A673 (cell line): ENCODE data around the gene HBS1L. TPM values are rescaled to one million over a fixed set of nuclear protein-coding genes. Genes with fewer than 3 reads are reported as not detected.

Experiments
- BruUV-seq: library from RNA; stranded (reverse); fragments of 400-500 nt; replicated peaks from 2 replicates; lab custom pipeline; 2021; lab: Mats Ljungman, UMichigan
- CTCF ChIA-PET: fragments of 300-600 bp; sonication (Branson Sonifier 250); formaldehyde crosslinking; loops from one replicate; lab custom pipeline; 2022; ENCODE audit warnings: antibody characterized with exemption; lab: Charles Lee
- POLR2A ChIA-PET: fragments of 300-600 bp; sonication (Branson Sonifier 250); formaldehyde crosslinking; loops from one replicate; lab custom pipeline; 2022; ENCODE audit warnings: antibody characterized with exemption; ENCODE audit not compliant: low non-redundant PET; lab: Charles Lee
- DNase-seq: peaks from one replicate; pipeline ENCODE4 v3.0.0-alpha.2; 2015; ENCODE audit warnings: low spot score
- H3K27ac ChIP-seq: fragments of 200-600 bp; sonication (generic); 2 replicates; pipeline ENCODE4 v1.5.1; 2016; ENCODE audit warnings: mixed run types, low read depth, mild to moderate bottlenecking, mixed read lengths, antibody characterized with exemption, low read length; ENCODE audit not compliant: poor library complexity, severe bottlenecking
- H3K27me3 ChIP-seq: fragments of 200-600 bp; sonication (generic); replicated peaks from 2 replicates; pipeline ENCODE4 v1.6.1; 2017; ENCODE audit warnings: mixed run types, low read depth, mild to moderate bottlenecking, mixed read lengths, antibody characterized with exemption, low read length; ENCODE audit not compliant: insufficient read depth, poor library complexity
- H3K36me3 ChIP-seq: fragments of 200-600 bp; sonication (generic); 2 replicates; pipeline ENCODE4 v1.6.1; 2016; ENCODE audit warnings: mixed run types, mild to moderate bottlenecking, mixed read lengths, antibody characterized with exemption, low read length; ENCODE audit not compliant: insufficient read depth, poor library complexity, severe bottlenecking
- H3K4me1 ChIP-seq: fragments of 200-600 bp; sonication (generic); 2 replicates; pipeline ENCODE4 v1.6.1; 2017; ENCODE audit warnings: mixed run types, mild to moderate bottlenecking, mixed read lengths, antibody characterized with exemption, low read length; ENCODE audit not compliant: insufficient read depth, poor library complexity, severe bottlenecking
- H3K4me3 ChIP-seq: fragments of 200-600 bp; sonication (generic); 2 replicates; pipeline ENCODE4 v1.5.1; 2016; ENCODE audit warnings: low read depth, mixed run types, mild to moderate bottlenecking, mixed read lengths, low read length; ENCODE audit not compliant: poor library complexity, severe bottlenecking
- H3K9me3 ChIP-seq: fragments of 200-600 bp; sonication (generic); 2 replicates; pipeline ENCODE4 v1.6.1; 2016; ENCODE audit warnings: mixed run types, low read depth, mild to moderate bottlenecking, mixed read lengths, antibody characterized with exemption, low read length; ENCODE audit not compliant: poor library complexity, severe bottlenecking
- EZH2 ChIP-seq: fragments of 200-600 bp; sonication (generic); IDR thresholded peaks from 2 replicates; pipeline ENCODE4 v1.6.1; 2017; ENCODE audit warnings: borderline replicate concordance, low read depth, mild to moderate bottlenecking, mixed read lengths, antibody characterized with exemption, low read length; ENCODE audit not compliant: poor library complexity, severe bottlenecking
- intact Hi-C: fragments of 100-400 bp; cut with micrococcal nuclease; formaldehyde crosslinking; loops from one replicate; pipeline ENCODE4 v1.10.0; 2022; ENCODE audit not compliant: unreplicated experiment
- total RNA-seq: library from RNA; stranded (reverse); gene quantifications from 2 replicates; pipeline ENCODE4 v1.2.3, GENCODE V29; 2021
- TF ChIP-seq, protein P1 (sequence below): fragments of 300-800, 200-600 bp; sonication (generic); conservative IDR thresholded peaks from 2 replicates; pipeline ENCODE4 v1.5.1; 2017; ENCODE audit warnings: low read depth, mild to moderate bottlenecking, antibody characterized with exemption, low read length, moderate library complexity, mixed read lengths

Gene HBS1L
- total RNA-seq, 1 experiment from 2014 or later = 106 TPM

DNA sequence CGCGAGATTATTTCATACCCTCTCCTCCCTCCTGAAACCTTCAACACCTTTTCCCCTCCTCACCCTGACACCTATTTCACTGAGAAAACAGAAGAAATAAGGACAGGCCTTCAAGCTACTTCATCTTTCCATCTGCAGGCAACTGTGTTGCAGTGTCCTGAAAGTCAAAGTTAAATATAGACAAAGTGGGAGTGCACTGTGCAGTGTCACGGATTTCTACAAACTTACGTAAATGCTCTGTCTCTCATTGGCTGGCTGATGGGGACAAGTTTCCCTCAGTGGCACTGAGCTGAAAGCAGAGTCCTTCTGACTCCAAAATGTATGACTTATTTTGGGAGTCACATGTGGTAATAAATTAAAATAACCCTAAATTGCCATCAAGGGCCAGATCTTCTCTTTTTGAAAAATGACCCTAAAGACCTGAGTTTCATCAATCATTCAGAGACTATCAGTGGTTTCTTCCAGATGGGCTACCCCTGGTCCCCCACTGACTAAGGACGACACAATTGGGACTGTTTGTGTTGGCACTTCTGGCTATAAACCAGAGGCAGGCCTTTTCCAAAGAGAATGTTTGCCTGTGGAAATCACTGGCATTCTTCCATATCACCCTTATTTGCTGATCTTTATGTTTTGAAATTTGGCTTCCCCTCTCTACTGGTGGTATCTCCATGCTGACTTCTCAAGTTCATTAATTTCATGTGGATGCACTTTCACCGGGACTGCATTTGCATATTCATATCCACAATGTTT lies 126.3 kb downstream of the HBS1L start:
- TF ChIP-seq, protein P1, sequence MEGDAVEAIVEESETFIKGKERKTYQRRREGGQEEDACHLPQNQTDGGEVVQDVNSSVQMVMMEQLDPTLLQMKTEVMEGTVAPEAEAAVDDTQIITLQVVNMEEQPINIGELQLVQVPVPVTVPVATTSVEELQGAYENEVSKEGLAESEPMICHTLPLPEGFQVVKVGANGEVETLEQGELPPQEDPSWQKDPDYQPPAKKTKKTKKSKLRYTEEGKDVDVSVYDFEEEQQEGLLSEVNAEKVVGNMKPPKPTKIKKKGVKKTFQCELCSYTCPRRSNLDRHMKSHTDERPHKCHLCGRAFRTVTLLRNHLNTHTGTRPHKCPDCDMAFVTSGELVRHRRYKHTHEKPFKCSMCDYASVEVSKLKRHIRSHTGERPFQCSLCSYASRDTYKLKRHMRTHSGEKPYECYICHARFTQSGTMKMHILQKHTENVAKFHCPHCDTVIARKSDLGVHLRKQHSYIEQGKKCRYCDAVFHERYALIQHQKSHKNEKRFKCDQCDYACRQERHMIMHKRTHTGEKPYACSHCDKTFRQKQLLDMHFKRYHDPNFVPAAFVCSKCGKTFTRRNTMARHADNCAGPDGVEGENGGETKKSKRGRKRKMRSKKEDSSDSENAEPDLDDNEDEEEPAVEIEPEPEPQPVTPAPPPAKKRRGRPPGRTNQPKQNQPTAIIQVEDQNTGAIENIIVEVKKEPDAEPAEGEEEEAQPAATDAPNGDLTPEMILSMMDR = no peak
- TF ChIP-seq EZH2 = no peak
- Histone ChIP-seq H3K27me3 (no peaks in the 10 kb centered on the region), H3K27ac (no peak overlapping the region), H3K4me3 (no peak overlapping the region), H3K36me3 (no peaks in the 10 kb centered on the region), H3K9me3 (no peaks in the 10 kb centered on the region), H3K4me1 (no peaks in the 10 kb centered on the region)
- ChIA-PET POLR2A (no interaction called here), CTCF (no interaction called here)
- no peak for DNase-seq
- intact Hi-C loops = no loop called here
- BruUV-seq = no TSS peak

DNA sequence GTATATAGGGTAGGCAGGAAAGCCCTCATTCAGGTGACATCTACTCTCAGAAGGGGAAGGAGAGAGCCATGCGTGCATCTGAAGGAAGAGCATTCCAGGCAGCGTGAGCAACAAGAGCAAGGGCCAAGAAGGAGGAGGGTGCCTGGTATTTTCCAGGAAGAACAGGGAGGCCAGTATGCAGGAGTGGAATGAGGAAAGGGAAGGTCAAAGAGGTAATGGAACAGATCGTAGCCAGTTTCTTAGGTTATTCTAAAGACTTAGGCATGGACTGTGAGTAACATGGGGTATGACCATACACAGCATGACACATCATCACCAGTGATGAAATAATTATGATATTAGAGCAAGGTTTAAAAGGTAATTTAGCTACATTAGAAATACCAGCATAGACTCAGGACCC lies 128.8 kb downstream of the HBS1L start:
- TF ChIP-seq EZH2 = no peak
- TF ChIP-seq, protein P1 = no peak
- DNase-seq = no peak
- H3K27me3 ChIP-seq = no peaks in the 10 kb centered on the region
- ChIA-PET POLR2A (no interaction called here), CTCF (interaction anchor here (0.6 kb wide), 1 partner anchor 475 kb away, joined by 5 read pairs; no protein-coding TSS in a partner anchor)
- H3K9me3 ChIP-seq = no peaks in the 10 kb centered on the region
- H3K4me1 ChIP-seq = no peaks in the 10 kb centered on the region
- no peak overlapping the region for H3K27ac ChIP-seq
- intact Hi-C loops = no loop called here
- no peak overlapping the region for H3K4me3 ChIP-seq
- no TSS peak for BruUV-seq
- no peaks in the 10 kb centered on the region for H3K36me3 ChIP-seq

DNA sequence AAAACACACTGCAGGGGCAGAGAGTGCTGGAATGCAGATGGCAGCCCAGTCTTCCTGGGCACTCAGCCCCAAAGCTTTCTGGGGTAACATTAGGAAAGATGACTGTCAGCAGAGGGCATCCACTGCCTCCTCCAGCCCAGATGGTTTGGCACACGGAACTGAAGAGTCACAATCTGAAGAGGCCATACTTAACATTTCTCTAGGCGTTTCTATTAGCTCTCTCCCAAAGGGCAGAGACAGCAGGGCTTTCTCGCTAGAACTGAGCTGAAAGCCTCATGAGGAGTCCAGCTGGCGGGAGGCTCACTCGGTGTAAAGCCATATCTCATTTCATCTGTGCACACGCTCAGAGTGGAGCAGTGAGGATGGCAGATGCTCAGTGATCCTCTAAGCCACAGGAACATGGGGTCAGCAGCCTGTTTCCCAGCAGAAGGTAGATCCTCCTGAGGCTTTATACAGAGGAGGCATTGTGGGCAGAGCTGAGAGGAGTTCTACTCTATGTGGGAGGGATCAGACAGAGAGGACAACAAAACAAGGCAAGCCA lies 132.8 kb downstream of the HBS1L start:
- no peak for TF ChIP-seq EZH2
- Histone ChIP-seq H3K27ac (no peak overlapping the region), H3K4me1 (no peaks in the 10 kb centered on the region), H3K9me3 (no peaks in the 10 kb centered on the region), H3K4me3 (no peak overlapping the region), H3K27me3 (no peaks in the 10 kb centered on the region), H3K36me3 (no peaks in the 10 kb centered on the region)
- ChIA-PET CTCF (no interaction called here), POLR2A (no interaction called here)
- DNase-seq = no peak
- intact Hi-C loops = no loop called here
- BruUV-seq = no TSS peak
